Measurements from ENCODE around the gene OVAAL.
"Not testable (repeated sequence)": the region's sequence is repeated elsewhere in the genome, so short reads cannot be mapped to it uniquely, and the experiment has no call there.

The OVAAL gene

DNA sequence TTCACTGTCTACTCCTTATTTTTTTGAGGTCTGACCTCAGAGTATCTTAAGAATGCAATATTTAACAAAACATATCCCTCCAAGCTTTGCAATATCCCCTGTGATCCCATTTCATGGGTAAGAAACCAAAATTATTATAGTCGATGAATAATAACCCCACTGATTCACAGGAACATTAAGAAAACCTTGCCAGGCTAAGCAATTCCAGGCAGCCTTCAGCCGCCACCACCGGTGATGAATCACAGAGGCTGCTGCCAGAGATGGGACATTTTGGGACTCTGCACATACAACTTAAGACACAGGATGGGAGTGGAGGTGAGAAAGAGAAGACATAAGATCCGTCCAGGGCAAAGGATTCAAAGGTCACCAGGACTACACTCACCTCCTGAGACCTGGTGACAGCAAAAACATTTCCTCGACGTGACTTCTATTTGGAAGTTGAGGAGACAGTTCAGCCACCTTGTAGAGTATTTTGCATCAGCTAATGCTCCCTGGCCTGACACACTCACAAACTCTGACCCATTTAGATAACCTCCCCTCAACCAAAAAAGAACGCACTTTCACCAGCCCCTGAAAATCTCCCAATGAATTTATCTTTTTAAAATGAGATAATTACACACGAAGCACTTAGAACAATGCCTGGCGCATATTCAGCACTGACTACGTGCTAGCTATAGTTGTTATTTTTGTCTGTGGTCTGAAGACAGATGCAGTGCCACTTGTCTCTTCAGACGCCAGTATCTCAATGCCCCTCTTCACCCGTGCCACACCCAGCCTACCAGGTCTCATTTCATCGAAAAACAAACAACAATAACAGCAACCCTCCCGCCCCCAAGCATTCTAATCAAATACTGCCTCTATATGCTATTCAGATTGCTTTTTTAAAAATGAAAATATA, 17.8 kb upstream of the OVAAL start:
- no peak for DNase-seq

DNA sequence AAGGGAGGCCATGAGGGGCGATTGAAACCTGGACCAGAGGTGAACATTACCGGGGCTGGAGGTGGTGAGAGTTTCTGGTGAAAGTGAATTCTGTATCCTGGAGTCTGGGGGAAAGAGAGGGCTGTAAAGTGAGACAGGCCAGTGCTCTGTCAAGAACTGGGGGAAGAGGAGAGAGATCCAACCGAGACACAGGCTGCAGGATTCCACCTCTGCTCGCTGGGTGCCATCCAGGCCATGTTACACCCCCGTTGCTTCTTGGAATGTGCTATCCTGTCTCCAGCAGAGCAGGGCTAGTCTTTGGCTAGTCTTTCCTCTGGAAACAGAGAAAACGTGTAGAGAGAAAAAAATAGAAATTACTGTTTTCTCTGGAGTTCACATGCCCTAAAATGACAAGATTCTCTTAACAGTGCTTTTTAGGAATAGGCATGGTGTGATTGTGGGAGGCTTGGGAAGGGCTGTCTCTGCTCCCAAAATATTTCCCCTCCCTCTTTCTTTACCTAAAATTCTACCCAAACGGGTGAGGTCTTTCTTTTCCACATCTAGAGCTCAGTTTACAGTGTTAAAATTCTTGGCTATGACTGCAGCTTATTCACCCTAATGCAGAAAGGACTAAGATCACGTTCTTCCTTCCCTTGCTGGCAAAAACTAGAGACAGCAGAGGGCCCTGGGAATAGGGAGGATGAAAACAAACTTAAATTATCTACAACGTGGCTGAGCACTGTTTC, 16.5 kb upstream of the OVAAL start:
- no peak for DNase-seq

GRCh38 chr1:180542838-180543145, 16.0 kb upstream of the OVAAL start:
- DNase-seq = no peak

- no peak for DNase-seq
These were observed 14.7 kb upstream of the OVAAL start for GRCh38 chr1:180544050-180544449.

DNA sequence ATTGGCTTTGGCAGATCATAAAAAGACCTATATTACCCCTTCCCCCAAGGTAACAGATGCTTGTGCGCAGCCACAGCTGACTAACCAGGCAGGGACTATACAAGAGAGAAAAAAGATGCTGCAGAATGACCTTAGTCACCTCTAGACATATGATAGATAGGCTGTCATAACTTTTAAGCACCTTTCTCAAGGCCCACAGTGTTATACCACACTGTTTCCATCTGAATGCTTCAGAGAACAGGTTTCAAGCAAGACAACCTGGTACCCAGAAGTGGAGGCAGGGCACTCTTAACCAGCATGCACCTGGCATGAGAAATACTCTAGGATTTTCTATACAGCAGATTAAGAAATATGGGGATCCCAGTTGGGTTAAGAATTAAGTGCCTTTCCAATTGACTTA, 12.8 kb upstream of the OVAAL start:
- no peak for DNase-seq

DNA sequence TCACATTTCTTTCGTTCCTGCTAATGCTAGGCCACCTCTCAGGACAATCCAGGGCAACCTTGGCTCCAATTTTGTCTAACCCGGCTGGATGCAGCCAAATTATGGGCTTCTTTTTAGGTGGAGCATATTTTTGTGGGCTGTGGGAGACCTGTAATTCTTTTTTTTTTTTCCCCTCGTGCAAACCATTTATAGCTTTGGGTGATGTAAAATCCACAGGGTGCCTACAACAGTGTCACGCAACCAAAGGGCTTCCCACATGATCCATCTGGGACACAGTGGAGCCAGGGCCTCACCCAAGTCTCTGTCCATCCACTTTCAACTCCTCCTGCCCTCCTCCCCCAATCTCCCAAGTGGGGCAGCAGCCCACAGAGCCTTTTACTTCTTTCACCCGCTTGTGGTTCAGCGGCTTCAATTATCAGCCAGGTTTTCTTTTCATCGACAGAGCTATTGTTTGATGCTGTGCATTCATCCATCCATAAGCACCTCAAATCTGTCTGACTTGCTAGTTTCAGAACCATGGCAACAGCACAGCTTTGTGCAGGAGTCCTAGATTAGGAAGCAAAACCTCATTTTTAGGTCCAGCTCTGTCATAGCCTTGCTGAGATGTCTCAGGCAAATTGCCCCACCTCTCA, 10.0 kb upstream of the OVAAL start:
- no peak for DNase-seq

- not testable (repeated sequence) for DNase-seq
These were observed 9.0 kb upstream of the OVAAL start for GRCh38 chr1:180549770-180550169.

DNA sequence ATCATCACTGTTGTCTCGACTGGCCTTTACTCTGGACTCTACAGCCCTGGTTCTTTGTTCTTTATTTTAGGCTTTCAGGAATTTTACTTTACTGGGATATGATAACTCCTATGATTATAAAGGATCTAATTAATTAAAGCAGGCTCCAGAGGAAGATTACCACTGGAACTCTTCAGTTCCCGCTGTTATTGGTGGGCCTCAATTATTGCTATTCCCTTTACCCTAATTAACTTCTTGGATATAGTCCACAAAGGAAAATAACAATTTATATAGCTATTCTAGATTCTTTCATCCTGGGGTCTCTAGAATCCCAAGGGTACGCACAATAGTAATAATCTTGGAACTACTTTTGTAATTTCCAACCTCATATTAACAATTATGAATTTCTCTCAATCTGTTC, 8.5 kb upstream of the OVAAL start:
- DNase-seq = no peak

- no peak for DNase-seq
These were observed 6.8 kb upstream of the OVAAL start for GRCh38 chr1:180551997-180552396.

DNA sequence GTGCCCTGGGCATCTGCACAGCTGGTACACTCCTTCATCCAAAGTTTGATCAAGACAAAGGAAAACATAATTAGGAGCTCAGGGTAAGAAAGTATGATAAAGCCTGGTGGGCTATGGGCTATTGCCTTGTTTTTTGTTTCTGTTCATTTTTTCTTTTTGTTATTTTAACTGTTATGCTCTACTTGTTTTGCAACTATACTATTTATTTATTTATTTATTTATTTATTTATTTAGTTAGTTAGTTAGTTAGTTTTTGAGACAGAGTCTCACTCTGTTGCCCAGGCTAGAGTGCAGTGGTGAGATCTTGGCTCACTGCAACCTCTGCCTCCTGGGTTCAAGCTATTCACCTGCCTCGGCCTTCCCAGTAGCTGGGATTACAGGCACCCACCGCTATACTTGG, 5.7 kb upstream of the OVAAL start:
- not testable (repeated sequence) for DNase-seq

GRCh38 chr1:180555411-180555810, 3.4 kb upstream of the OVAAL start:
- DNase-seq = no peak

DNA sequence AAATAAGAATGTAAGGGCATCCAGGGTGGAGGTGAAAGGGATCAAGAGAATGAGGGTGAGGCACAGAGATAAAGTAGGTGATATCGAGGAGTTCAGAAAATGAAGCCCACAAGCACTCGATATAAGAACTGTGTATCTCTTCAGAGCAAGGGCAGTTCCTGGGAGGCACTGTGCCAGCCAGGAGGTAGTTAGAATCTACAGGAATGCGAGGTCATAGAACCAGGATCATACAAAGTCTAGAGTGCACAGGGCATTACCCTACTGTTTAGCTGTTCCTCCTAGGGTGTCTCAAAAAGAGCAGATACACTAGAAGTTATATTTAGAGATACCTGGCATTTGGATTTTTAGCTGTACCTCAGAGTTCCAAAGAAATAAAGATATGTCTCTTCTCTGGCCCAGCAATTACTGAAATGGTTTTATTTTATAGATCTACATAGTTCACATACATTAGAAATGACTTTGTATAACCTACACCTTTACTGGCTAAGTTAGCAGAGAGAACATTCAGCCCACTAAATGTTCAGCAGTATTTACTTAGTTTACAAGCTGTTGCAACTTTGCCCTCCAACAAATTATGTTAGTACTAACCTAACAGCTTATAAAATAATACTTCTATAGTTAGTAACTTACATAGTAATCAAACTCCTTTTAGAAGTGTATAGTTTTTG, 1.6 kb downstream of the OVAAL start:
- no peak for DNase-seq

DNA sequence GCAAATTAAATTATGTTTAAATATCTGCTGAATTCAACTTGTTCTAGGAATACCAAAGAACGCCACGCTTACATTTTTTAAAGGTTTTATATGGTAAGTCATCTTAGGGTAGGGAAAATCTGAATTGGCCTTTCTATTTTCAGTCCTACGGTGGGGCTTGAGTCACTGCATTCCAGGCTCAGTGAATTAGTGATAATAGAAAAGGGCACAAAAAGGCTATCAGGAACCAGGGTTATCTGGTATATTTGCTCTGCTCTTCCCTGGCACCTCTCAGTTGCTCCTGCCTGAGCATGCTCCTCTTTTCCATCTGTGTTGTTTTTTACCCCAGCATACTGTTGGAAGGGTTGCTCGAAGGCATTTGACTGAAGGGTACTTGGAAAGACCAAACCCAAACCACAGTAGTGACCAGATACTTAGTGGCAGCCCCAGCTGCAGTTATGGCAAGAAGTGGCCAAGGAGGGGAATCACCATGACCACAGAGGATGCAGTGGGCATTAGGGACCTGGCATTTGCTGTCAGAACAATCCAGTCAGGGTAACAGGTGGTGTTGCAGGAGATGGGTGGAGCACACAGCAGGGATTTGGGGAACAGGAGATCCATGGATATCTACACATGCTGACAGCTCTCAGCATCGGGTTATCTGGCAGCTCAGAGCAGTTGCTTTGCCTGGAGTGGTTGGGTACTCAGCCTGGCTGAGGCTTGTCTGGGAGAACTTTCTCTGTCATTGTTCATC, 2.3 kb downstream of the OVAAL start:
- no peak for DNase-seq

DNA sequence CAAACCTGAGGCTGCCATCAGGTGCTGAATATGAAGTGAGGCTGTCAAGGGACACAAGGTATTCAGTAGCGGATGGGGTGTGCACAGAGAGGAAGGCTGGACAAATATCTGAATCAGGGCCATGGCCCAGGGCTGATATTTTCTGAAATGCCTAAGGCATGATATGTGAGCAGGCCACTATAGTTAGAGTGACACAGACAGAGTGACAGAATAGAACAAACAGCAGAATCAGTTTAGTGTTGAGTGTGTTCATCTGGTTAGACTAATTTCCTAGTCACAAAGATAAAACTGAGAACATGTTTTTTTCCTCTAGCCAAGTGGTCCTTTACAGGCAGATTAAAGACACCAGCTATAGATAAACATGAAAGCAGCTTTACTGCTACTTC, 3.9 kb downstream of the OVAAL start:
- DNase-seq = no peak

GRCh38 chr1:180563026-180563827, 4.5 kb downstream of the OVAAL start:
- DNase-seq = no peak

DNA sequence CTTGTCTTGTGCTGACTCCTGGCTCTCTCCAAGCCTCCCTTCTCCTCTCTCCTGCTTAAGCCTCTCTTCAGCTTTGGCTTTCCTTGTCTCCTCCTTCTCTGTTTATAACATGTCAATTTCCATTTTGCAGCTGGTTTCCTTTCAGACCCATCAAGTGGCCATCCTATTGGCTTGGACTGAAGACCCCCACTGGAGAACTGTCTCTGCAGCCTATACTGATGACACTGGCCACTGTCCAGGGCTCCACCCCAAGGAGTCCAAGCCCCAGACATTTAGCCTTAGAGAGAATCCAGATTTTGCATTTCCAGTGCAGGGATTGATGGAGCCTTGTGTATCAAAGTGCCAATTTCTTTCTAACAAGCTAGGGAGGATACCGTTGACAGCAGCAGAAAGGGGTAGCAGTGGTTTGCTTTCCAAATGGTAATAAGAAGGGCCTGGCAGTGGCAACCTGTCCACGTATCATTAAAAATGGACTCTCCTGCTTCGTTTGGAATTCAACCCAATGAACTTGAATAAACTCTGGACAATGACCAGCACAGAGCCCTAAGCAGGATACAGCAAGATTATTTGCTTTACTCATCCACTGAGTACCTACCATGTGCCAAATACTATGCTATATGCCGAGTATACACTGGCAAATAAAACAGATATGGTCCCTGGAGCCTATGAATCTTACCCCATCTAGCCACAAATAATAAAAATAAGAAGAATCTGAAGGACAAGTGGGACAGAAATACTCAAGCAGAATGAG, 6.5 kb downstream of the OVAAL start:
- no peak for DNase-seq

DNA sequence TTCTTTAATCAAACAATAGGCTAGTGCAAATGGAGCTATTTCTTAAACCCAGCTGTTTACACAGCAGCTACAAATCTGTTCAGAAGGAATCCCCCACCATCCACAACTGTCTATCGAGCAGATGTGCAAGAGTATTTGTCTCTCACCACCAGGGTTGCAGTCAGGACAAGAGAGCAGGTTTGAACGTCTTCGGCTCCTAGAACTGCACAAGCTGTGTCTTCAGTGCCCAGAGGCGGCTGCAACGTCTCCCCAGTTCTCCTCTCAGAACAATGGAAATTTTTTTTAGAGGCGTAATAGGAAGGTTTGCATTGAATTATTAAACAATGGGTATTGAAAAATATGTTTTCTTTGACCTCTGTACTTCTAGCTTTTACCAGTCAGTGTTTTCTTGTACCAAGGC, 7.3 kb downstream of the OVAAL start:
- DNase-seq = no peak

DNA sequence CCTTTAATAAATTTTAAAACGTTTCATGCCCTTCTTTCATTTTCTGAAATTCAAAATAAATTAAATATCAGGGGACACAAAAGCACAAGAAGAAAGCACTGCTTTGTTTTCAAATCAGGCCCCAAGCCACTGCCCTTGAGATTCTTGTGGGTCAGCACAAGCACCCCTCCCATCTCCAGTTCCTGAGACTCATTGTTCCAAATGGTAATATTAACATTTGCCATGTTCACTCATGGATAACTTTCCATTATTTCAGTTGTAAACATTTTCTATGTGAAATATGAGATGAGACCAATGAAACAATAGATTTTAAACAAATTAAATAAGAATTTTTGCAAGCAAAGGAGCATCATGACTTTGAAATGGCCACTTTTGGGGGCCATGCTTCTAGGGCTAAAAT, 7.7 kb downstream of the OVAAL start:
- no peak for DNase-seq

- DNase-seq = no peak
These were observed 8.9 kb downstream of the OVAAL start for GRCh38 chr1:180567654-180568053.

- no peak for DNase-seq
These were observed 9.4 kb downstream of the OVAAL start for GRCh38 chr1:180568184-180568583.
